GM18520 (cell line): ENCODE results near the gene MED27.
"Not testable (repeated sequence)": the region's sequence is repeated elsewhere in the genome, so short reads cannot be mapped to it uniquely, and the experiment has no call there.

Experiments used
- ATAC-seq: cut with Tn5 transposase; IDR thresholded peaks from one replicate; pipeline ENCODE4 v1.9.1; 2021; ENCODE audit not compliant: unreplicated experiment

MED27 gene

DNA sequence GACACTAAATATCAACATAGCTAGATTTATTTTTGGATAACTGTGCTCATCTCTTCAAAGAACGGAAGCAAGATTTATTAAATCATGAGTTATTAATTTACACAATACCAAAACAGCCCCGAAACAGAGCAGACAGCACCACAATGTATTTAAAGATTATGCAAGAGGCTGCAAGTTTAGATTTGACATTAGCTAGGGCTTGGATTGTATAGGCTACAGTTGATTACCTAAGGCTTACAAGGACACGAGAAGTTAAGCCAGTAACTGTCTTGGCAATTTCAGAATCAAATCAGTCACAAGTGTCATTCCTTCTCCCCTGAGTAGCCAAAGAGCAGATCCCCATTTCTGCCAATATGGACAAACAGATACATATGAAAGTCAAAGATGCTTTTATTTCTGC lies 152.6 kb downstream of the MED27 start:
- ATAC-seq: no peak

DNA sequence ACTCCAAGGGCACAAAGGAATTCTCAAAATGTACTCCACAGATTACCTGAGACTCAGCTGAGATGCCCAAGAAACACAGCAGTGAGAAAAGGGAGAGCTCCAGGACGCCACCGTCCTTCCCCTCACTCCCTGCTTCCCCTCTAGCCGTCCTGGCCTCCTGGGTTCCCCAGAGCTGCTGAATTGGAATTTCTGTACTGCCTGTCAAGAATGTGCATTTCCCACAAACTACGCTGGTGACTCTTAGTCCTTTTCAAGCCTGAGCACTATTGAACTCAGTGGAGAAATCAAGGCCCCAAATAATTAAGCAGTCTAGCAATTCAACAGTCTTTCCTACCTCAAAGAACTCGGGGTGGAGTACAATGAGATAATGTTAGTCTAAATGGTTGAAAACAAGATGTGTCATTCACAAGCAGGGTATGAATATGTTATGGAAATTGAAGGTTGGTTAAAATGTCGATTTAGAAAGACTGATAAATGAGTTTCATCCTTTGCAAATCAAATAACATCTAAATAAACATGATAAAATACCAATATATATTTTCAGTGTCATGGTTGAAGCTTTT lies 153.2 kb downstream of the MED27 start:
- no peak for ATAC-seq

DNA sequence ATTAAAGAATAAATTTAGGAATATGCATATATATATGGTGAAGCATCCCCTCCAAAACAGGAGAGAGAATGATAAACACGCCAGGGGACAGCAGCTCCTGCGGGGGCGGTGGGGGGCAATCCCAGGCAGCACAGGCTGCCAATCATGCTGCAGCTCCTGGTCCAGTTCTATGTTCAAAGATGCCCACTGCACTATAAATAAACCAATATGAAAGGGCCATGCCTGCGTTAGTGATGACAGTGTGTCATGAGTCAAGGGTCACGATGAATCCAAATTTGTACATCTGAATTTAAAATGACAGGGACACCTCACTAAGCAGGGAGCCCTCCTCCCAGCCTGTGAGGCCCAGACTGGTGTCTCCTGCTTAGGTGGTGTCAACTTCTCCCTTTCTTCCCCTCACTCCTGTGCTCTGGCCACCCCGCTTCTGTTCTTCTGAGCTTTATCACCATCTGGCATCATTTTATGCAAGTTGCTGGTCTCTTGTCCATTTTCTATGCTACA lies 153.9 kb downstream of the MED27 start:
- no peak for ATAC-seq

DNA sequence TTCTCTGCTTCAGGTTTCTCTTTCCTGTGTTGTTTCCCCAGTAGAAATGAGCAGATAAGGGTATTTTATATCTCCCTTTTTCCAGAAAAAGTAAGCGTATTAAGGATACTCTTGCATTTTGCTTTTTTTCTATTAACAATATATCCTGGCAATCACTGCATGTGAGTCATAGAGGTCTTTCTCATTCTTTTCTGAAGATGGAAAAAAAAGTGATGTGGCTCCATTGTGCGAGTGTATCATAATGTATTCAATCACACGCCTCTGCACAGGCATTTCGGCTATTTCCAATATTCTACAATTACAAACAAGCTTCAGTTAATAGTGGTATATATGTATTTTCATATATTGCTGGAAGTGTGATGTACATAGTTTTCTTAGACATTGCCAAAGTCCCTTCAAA lies 155.9 kb downstream of the MED27 start:
- no peak for ATAC-seq

DNA sequence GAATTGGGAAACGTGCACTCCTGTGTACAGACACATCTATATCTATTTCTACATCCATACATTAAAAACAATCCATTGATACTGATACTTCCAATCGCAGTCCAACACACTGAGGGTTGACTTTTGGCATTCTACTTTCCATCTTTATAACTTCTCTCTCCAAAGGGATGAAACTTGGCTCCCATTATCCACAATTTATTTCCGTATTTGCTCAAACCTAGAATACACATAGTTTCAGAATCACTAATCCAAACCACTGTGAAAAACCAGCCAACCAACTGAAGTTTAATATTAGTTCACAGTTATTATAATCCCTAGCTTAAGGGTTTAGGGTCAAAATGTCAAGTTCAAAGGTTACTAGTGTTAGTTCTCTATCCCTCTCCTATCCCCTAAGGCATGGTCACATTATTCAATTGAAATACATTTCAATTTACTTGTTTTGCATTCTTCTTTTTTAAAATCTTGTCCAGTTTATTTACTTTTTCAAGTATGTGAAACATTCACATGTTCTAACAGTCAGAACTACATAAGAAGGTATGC lies 156.5 kb downstream of the MED27 start:
- ATAC-seq: no peak

DNA sequence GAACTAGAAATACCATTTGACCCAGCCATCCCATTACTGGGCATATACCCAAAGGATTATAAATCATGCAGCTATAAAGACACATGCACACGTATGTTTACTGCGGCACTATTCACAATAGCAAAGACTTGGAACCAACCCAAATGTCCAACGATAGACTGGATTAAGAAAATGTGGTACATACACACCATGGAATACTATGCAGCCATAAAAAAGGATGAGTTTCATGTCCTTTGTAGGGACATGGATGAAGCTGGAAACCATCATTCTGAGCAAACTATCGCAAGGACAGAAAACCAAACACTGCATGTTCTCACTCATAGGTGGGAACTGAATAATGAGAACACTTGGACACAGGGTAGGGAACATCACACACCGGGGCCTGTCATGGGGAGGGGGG lies 158.0 kb downstream of the MED27 start:
- ATAC-seq: not testable (repeated sequence)

DNA sequence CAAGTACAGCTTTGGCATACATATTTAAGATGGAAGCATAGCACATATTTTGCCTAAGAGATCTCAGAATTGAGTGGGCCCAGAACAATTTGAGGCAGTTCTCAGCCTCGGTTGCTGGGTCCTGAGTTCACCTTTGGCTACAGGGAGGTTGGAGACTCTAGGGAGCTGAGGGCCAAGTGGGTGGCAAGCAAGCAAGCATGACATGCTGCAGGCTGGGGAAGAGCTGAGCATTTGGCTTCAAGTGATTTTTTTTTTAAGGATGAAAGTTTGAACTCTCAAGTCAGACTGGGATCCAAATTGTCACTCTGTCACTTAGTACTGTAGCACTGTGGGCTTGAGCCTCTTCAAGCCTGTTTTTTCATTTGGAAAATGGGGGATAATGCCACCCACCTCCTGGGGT lies 160.5 kb downstream of the MED27 start:
- ATAC-seq: no peak

DNA sequence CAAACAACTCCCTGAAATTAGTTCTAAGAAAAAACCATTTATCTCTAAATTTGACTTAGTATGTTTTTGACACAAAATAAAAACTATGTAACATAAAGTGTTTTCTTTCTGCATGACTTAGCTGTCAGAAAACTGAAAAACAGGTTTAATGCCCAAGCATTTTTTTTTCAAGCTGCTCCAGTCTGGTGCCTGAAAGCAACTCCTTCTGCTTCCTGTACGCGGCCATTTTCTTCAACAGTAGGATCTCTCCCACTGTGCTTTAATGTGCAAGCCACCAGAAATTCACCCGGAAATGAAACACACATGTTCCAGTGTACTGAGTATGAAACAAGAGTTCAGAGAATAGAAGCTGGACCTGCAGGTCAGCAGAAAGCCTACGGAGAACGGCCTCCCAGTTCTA lies 161.2 kb downstream of the MED27 start:
- no peak for ATAC-seq

DNA sequence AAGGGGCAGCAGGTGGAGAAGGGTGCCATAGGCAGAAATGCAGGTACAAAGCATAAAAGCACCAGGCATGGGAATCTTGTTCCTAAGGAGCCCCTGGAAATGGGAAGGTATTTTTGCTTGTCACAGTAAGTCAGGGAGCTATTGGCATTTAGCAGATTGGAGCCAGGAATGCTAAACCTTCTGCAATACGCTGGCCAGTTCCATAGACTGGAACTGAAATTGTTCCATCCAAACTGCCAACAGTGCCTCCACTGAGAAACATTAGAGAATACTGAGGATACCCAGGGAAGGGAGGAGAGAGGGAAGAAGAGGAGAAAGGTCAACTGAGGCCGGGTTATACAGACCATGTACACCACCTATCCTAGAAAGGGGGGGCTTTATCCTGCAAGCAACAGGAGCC lies 162.7 kb downstream of the MED27 start:
- no peak for ATAC-seq

DNA sequence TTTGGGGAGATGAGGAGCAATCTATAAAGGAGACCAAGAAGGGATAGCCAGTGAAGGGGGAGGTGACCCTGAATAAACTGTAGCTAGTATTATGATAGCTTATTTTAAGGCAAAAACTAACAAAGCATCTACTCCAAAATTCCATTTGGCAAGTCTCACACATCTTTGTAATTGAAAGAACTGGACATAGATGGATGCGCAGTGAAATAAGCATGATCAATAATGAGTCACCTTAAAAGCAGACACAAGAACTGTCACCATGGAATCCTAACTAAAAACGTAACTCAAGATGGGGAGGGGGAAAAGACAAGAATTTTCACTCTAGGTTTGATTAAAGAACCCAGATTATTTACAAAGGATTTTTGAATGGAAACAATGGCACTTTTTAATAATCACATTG lies 164.5 kb downstream of the MED27 start:
- no peak for ATAC-seq

DNA sequence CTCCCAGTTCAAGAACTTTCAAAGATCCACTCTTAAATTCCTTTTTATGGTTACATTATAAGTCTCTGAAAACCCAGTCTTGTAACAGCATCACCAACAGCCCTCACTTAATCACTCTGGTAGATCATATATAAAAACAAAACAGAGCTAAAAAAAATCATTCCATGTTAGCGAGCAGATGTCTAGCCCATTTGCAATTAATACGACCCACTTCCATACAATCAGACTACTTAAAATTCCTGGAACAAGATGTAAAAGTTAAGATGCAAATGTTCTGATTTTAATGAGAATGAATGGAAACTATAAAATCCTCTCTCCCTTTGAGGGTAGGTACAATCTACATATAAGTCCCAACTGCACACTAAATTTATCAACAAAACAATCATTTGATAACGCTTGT lies 167.0 kb downstream of the MED27 start:
- ATAC-seq: no peak

DNA sequence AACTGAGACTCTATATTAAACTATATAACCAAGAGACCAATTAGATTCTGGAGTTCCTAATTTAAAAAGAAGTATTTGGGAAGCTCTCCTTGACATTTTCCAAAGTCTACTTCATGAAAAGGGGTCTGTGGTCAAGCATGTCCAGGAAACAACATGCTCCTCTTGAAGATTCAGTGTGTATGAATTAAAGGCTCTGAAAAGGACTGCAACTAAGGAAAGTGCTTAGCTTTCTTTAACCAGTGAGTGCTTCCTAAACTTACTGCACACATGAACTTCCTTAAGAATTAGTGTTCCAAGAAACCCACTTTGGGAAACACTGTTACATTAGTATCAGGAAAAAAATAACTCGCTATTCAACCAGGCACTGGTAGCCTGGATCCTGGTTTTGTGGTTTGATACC lies 167.6 kb downstream of the MED27 start:
- no peak for ATAC-seq

DNA sequence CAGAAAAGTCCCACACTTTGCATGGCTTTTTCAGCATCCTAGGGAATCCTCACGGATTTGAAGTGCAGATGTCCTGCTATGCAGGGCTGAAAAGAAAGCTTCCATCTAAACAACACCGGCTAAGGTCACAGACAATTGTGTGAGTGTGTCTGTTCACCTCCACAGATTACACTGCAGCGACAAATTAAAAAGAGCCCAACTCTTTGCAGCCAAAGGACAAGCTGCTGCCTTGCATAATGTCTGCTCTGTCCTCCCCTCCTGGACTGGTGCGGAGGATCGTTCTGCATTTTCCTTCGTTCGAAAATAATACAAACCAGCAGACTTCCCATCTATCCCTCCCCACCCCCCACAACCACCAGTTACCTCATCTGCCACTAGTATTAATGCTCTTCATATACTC lies 169.1 kb downstream of the MED27 start:
- ATAC-seq: no peak

DNA sequence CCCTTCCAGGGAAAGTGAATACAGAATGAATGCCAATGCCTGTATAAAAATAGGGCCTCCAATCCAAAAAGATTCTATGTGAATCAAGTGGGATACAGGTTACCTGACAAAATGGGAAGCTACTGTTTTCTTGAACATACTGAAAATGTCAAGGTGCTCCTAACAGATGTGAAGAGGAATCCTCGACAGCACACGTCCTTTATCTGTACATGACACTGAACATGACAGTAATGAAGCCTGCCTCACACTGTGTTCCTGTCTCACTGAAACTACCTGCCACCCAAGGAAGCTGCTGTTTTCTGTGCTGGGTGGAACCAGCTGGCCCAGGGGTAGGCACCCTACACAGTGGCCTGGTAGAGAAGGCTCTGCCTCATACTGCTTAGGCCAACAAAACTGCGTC lies 174.5 kb downstream of the MED27 start:
- no peak for ATAC-seq

DNA sequence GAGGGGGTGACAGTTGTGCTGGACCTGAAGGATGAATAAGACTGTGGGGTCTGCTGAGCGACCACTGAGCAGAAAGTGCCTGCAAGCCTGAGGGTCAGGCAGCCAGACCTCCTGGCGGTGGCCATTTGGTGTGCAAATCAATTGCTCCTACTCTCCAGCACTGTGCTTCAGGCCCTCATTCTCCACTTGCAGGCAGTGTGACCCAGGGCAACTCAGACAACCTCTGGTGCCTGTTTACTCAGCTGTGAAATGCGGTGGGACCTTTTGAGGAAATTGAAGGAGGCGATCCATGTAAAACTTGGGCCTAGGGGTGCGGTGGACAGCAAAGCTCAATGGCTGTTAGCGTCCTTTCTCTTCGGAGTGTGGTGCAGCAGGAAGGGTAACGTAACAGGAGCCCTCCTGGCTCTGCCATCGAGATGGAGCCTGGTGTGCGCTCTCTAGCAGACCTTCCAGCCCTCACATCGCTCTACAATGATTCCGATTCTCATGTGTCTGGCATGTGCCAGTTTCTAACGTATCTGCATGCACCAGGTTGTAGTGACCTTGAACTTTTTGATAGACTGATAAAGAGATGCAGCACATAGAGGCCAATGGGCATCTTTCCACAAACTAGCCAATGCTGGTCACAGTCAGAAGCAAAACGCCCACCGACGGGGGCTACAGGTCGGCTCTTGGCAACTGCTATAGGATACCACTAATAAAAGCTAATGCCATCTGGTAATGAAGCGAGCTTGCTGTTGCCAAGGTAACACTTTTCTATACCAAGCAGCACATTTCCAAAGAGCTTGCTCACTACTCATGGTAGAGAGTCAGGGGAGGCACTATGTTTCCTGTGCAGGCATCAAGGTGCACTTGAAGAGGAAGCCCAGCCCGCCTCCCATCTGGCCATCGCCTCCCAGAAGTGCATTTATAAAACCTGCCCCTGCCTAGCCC lies 180.1 kb downstream of the MED27 start:
- no peak for ATAC-seq

DNA sequence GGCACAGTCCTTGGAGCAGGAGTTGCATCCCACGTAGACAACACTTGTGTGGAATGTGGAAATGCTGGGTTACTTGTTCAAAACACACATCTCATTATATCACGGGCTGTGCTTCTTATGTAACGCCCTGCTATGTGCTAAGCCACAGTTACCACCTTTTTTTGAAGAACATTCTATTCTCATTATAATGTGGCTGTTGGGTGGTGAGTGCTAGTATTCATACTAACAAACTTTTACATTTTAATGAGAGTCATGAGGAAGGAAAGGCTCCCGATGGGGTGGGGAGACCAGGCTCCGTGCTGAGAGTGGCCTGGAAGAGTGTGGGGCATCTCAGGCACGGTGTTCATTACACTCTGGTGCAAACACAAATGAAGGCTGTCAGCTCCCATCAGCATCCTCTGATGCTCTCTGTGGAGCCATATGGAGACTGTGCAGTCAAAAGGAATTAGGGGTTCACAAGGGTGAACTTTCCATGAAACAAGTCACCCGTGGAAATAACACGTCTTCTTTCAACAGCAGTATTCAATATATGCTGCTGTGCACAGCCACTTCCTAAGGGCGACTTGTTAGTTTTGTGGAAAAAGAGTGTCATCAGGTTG lies 186.7 kb downstream of the MED27 start:
- no peak for ATAC-seq

DNA sequence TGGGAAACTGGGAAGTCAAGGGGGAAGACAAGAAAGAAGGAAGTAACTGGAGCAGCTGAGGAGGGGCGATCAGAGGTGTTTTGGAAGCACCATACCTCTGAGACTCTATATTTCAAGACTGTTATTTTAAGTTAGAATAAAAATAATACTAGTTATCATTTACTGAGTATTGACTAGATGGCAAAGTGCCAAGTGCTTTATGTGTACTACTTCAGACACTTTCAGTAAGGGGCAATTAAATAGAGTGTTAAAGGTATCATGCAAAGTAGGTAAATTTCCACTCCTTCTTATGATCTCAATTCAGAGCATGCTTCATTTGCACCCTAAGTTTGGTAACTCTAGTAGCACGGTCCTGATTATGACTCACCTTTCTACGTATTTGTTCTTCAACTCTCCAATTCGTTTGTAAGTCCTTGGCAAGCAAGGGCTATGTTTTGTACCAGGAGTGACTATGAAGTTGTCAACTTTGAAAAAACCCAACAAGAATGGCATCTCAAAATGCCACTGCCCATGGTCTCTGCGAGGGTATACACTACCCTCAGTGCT lies 187.4 kb downstream of the MED27 start:
- no peak for ATAC-seq

DNA sequence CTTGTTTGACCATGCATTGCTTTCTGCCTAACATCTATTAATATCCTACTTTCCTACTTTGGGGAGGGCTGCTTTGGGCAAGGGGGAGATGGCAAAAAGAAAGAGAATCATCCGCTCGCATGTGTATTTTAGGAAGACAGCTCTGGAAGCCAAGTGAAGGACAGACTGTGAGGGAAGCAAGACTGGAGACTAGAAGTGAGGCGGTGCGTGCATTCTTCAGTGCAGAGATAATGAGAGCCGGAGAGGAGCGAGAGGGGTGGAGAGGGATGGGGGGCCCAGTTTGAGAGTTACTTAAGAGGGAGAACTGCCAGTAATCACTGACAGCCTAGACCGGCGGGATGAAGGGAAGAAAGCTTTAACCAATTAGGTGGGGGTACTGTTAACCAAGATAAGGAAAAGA lies 188.1 kb downstream of the MED27 start:
- ATAC-seq: no peak

DNA sequence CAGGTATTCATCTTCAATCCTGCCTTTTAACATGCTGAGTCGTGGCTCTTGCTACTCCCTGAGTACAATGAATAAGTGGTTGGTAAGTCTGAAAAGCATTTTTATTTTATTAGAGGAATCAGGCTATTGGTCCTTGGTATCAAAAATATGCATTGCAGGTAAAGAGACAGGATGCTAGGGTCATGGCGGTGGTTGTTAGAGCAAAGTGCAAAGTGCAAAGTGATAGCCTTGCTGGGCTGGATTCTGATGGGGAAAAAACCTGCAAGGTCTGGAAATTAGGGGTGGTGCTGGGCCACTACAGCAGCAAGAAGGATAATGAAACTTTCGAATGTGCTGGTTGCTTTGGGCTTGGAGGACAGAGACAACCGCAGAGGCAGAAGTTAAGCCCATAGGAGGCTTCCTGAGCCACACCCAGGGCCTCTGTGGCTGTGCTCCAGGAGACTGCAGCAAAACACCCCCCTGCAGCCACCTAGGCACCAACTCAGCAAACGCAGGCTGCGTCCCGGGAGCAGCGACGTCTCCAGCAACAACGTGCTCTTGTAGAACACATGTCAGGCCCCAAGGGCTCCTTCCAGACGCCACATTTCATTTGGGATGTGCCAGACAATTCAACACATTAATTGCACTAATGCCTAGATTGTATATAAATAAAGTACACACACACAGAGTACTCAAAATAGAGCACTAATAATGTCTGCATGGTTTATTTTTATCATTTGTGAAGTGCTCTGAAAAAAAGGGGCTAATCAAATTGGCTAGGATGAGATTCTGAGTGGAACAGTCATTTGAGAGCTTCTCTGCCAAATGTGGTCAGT lies 190.0 kb downstream of the MED27 start:
- ATAC-seq: no peak

DNA sequence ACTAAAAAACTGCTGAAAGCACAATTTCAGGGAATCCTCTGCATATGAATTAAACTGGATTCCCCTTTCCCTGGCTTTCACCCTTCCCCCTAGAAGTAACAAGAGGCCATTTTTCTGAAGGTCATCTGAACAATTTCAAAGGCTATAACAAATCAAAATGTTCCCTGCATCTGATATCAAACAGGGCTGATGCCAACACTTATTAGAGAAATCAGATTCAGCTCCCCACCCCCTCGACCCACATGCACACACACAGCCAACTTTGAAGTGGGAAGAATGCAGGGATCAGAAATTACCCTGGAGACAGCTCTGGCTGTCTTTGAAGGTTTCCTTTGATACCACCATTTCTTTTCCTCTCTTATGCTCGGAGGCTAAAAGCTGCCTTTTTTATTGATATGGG lies 190.7 kb downstream of the MED27 start:
- no peak for ATAC-seq

DNA sequence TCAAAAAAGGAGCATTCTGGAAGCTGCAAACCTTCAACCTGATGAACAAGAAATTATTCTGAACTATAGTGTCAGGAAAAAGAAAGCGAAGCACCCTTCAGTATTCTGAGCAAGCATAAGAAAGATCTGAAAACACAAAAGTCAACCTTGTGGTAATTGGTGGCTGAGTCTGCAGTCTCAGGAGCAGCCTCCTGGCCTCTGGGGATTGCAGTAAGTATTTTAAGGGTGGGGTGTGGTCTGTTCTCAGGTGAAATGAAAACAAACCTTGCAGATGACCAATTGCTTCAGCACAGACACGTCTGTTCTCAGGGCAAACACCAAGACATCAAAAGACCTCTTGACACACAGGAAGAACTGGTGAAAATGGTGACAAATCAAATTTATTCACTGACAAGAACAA lies 192.0 kb downstream of the MED27 start:
- no peak for ATAC-seq
